Skeletal muscle tissue (tissue), 4 donors: ENCODE results near the gene EFNA3. TPM values are rescaled to one million over a fixed set of nuclear protein-coding genes. Genes with fewer than 3 reads are reported as not detected.
"Not testable (repeated sequence)": the region's sequence is repeated elsewhere in the genome, so short reads cannot be mapped to it uniquely, and the experiment has no call there.

Experiments used
- H3K27ac ChIP-seq: one replicate; pipeline ENCODE4 v1.7.0; 2013; ENCODE audit warnings: mild to moderate bottlenecking, low read depth, low read length, inconsistent platforms
- H3K27me3 ChIP-seq, 3 donors: one replicate each; pipeline ENCODE4 v1.7.0; 2013; ENCODE audit warnings: low read length in 3 of 3; ENCODE audit not compliant: control insufficient read depth in 3 of 3, insufficient read depth in 3 of 3
- H3K36me3 ChIP-seq, 3 donors: one replicate each; pipeline ENCODE4 v1.7.0; 2013; ENCODE audit warnings: low read length in 3 of 3; ENCODE audit not compliant: control insufficient read depth in 3 of 3, insufficient read depth in 3 of 3
- H3K4me1 ChIP-seq, 3 donors: one replicate each; pipeline ENCODE4 v1.7.0; 2013; ENCODE audit warnings: low read length in 3 of 3, mild to moderate bottlenecking in 3 of 3; ENCODE audit not compliant: control insufficient read depth in 3 of 3, insufficient read depth in 3 of 3
- H3K4me3 ChIP-seq, 3 donors: one replicate each; pipeline ENCODE4 v1.7.0; 2013; ENCODE audit warnings: low read length in 3 of 3
- H3K9ac ChIP-seq, 3 donors: one replicate each; pipeline ENCODE4 v1.7.0; 2013; ENCODE audit warnings: low read length in 3 of 3, mild to moderate bottlenecking in 3 of 3, moderate library complexity in 2 of 3, low read depth in 1 of 3
- H3K9me3 ChIP-seq, 3 donors: one replicate each; pipeline ENCODE4 v1.7.0; 2013; ENCODE audit warnings: low read length in 3 of 3; ENCODE audit not compliant: control insufficient read depth in 3 of 3
- total RNA-seq: library from RNA; depleted of rRNA; stranded (reverse); fragments of >200 nt; gene quantifications from one replicate; pipeline ENCODE4 v1.2.3, GENCODE V29; 2014
- donor health status: Osteomylitis.

Gene EFNA3
- total RNA-seq, 1 donor from 2014 or later = 0.52 TPM

- Histone ChIP-seq H3K27ac (no peak overlapping the region), H3K36me3 (no peaks in the 10 kb centered on the region), H3K9me3 (no peaks in the 10 kb centered on the region), H3K27me3 (peaks cover 0 to 8% (median 0%) of the 10 kb centered on the region in 3 donors), H3K4me3 (no peak overlapping the region), H3K4me1 (peaks cover 0 to 4% (median 3%) of the 10 kb centered on the region in 3 donors), H3K9ac (no peak overlapping the region)
These were observed 31.7 kb downstream of the EFNA3 start for GRCh38 chr1:155110381-155110780.

DNA sequence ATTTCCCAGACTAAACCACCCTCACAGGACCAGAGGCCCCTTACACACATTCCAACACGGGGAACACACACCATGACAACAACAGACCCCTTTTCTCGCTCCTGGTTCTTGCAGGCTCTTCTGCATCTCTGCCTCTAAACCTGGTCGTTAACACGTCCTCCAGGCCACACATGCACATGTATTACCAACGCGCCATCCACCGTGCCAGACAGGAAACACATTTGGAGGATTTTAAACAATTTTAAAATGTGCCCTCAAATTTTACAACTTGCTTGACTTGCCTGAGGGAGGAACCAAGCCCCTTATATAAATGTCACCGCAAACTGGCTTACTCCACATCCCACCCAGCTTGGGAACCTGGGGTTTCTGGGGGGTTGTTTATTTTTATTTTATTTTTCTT, 32.2 kb downstream of the EFNA3 start:
- no peaks in the 10 kb centered on the region for H3K36me3 ChIP-seq
- H3K9ac ChIP-seq = no peak overlapping the region
- no peak overlapping the region for H3K27ac ChIP-seq
- peaks cover 0 to under 1% (median 0%) of the 10 kb centered on the region in 3 donors for H3K4me1 ChIP-seq
- no peaks in the 10 kb centered on the region for H3K9me3 ChIP-seq
- peaks cover 0 to 8% (median 0%) of the 10 kb centered on the region in 3 donors for H3K27me3 ChIP-seq
- no peak overlapping the region for H3K4me3 ChIP-seq

GRCh38 chr1:155113450-155113980, 34.9 kb downstream of the EFNA3 start:
- H3K4me1 ChIP-seq = no peaks in the 10 kb centered on the region
- H3K27me3 ChIP-seq = peaks cover 0 to 13% (median 9%) of the 10 kb centered on the region in 3 donors
- no peak overlapping the region for H3K27ac ChIP-seq
- H3K9me3 ChIP-seq = no peaks in the 10 kb centered on the region
- no peak overlapping the region for H3K4me3 ChIP-seq
- H3K36me3 ChIP-seq = no peaks in the 10 kb centered on the region
- no peak overlapping the region for H3K9ac ChIP-seq

- no peaks in the 10 kb centered on the region for H3K36me3 ChIP-seq
- H3K4me3 ChIP-seq = no peak overlapping the region
- no peaks in the 10 kb centered on the region for H3K4me1 ChIP-seq
These were observed 37.6 kb downstream of the EFNA3 start for GRCh38 chr1:155116113-155116764.

GRCh38 chr1:155117610-155118009, 39.0 kb downstream of the EFNA3 start:
- no peaks in the 10 kb centered on the region for H3K9me3 ChIP-seq
- H3K36me3 ChIP-seq = no peaks in the 10 kb centered on the region
- no peak overlapping the region for H3K27ac ChIP-seq
- H3K27me3 ChIP-seq = peaks cover 0 to 9% (median 9%) of the 10 kb centered on the region in 3 donors
- H3K4me1 ChIP-seq = no peaks in the 10 kb centered on the region
- no peak overlapping the region for H3K4me3 ChIP-seq
- H3K9ac ChIP-seq = no peak overlapping the region

More at GRCh38 chr1:155116113-155116764, 37.6 kb downstream of the EFNA3 start:
- Histone ChIP-seq H3K27ac (no peak overlapping the region), H3K9me3 (no peaks in the 10 kb centered on the region), H3K27me3 (peaks cover 0 to 13% (median 9%) of the 10 kb centered on the region in 3 donors), H3K9ac (no peak overlapping the region)

DNA sequence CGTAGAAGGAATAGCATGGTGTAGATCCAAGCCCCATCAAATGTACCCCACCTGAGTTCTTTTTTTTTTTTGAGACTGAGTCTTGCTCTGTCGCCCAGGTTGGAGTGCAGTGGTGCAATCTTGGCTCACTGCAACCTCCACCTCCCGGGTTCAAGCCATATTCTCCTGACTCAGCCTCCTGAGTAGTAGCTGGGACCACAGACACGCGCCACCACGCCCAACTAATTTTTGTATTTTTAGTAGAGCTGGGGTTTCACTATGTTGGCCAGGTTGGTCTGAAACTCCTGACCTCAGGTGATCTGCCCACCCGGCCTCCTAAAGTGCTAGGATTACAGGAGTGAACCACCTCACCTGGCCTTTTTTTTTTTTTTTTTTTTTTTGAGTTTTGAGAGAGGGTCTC, 39.5 kb downstream of the EFNA3 start:
- not testable (repeated sequence) for H3K27me3 ChIP-seq, H3K36me3 ChIP-seq, H3K4me3 ChIP-seq, H3K9ac ChIP-seq, H3K4me1 ChIP-seq, H3K9me3 ChIP-seq, H3K27ac ChIP-seq

DNA sequence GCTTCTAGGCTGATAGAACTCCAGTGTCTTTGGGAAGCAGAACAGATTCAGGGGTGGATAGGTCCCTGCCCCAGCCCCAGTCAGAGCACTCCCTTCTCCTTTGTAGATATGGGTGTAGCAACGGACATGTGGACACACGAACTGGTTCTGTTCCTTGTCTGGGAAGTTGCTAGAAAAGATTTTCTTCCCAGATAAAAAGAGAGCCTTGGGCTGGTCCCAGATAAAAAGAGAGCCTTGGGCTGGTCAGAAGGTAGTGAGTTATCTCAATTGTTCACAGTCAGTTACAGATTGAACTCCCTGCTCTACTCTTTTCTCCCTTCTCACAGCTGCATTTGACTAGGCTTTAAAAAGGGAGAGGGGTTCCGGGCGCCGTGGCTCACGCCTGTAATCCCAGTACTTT, 41.6 kb downstream of the EFNA3 start:
- H3K4me3 ChIP-seq = no peak overlapping the region

GRCh38 chr1:155121249-155121648, 42.6 kb downstream of the EFNA3 start:
- H3K9me3 ChIP-seq = no peaks in the 10 kb centered on the region
- H3K9ac ChIP-seq = no peak overlapping the region
- H3K36me3 ChIP-seq = no peaks in the 10 kb centered on the region
- H3K27me3 ChIP-seq = peaks cover 7 to 13% (median 10%) of the 10 kb centered on the region in 3 donors
- no peak overlapping the region for H3K27ac ChIP-seq
- peaks cover under 1 to 9% (median 8%) of the 10 kb centered on the region in 3 donors for H3K4me1 ChIP-seq
- no peak overlapping the region for H3K4me3 ChIP-seq

More for the DNA sequence above, 41.6 kb downstream of the EFNA3 start:
- no peaks in the 10 kb centered on the region for H3K36me3 ChIP-seq
- peaks cover 7 to 12% (median 9%) of the 10 kb centered on the region in 3 donors for H3K27me3 ChIP-seq
- H3K27ac ChIP-seq = no peak overlapping the region
- H3K4me1 ChIP-seq = peaks cover 0 to under 1% (median 0%) of the 10 kb centered on the region in 3 donors
- H3K9me3 ChIP-seq = no peaks in the 10 kb centered on the region
- H3K9ac ChIP-seq = no peak overlapping the region

GRCh38 chr1:155122308-155122707, 43.7 kb downstream of the EFNA3 start:
- H3K27me3 ChIP-seq = peaks cover 3 to 18% (median 17%) of the 10 kb centered on the region in 3 donors
- H3K4me1 ChIP-seq = peaks cover 11 to 19% (median 18%) of the 10 kb centered on the region in 3 donors
- H3K36me3 ChIP-seq = no peaks in the 10 kb centered on the region
- no peaks in the 10 kb centered on the region for H3K9me3 ChIP-seq
- H3K4me3 ChIP-seq = no peak overlapping the region
- H3K27ac ChIP-seq = no peak overlapping the region
- no peak overlapping the region for H3K9ac ChIP-seq

DNA sequence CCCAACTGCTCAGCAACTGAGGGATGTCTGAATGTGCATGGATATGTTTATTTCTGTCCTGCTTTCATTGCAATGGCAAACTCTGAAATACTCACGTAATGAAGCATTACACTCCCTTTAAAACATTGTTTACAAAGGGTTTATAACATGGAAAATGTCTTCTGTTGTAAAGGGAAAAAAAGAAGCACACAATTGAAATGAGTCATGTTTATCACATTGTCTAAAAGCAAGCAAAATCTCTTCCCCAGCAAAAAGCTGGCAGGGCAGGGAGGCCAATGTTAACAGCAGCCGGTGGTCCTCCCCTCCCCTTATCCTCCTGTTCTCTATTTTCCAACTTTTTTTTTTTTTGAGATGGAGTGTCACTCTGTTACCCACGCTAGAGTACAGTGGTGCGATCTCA, 45.2 kb downstream of the EFNA3 start:
- no peaks in the 10 kb centered on the region for H3K9me3 ChIP-seq
- H3K36me3 ChIP-seq = no peaks in the 10 kb centered on the region
- H3K9ac ChIP-seq = no peak overlapping the region
- no peak overlapping the region for H3K4me3 ChIP-seq
- peaks cover 23 to 32% (median 31%) of the 10 kb centered on the region in 3 donors for H3K4me1 ChIP-seq
- no peak overlapping the region for H3K27ac ChIP-seq
- H3K27me3 ChIP-seq = peaks cover 0 to 29% (median 27%) of the 10 kb centered on the region in 3 donors
